Measurements from ENCODE around the gene WIPF3. TPM values are rescaled to one million over a fixed set of nuclear protein-coding genes. Genes with fewer than 3 reads are reported as not detected.
"Not testable (repeated sequence)": the region's sequence is repeated elsewhere in the genome, so short reads cannot be mapped to it uniquely, and the experiment has no call there.

WIPF3 gene
- total RNA-seq, 1 donor from 2014 or later = 4.0 TPM

GRCh38 chr7:29958667-29959358 is 152.5 kb downstream of the WIPF3 start:
- H3K4me1 Mint-ChIP-seq = peaks cover 28% of the 10 kb centered on the region
- TF ChIP-seq CTCF (conservative IDR thresholded peaks at IDR 0.05) = no peak
- H3K36me3 Mint-ChIP-seq (ENCODE audit: low read depth) = peaks cover 25% of the 10 kb centered on the region
- no peak overlapping the region for H3K4me3 Mint-ChIP-seq
- DNase-seq (ENCODE audit: low read depth, low spot score) = no peak
- H3K27ac Mint-ChIP-seq (ENCODE audit: unreplicated experiment) = no peak overlapping the region
- no peaks in the 10 kb centered on the region for H3K27me3 Mint-ChIP-seq (ENCODE audit: low read depth)
- peaks cover 3% of the 10 kb centered on the region for H3K9me3 Mint-ChIP-seq

GRCh38 chr7:29961611-29962010 is 155.3 kb downstream of the WIPF3 start:
- H3K9me3 Mint-ChIP-seq; H3K27ac Mint-ChIP-seq (ENCODE audit: unreplicated experiment); H3K27me3 Mint-ChIP-seq (ENCODE audit: low read depth); H3K4me3 Mint-ChIP-seq; DNase-seq (ENCODE audit: low read depth, low spot score): not testable (repeated sequence)
- peaks cover 23% of the 10 kb centered on the region for H3K36me3 Mint-ChIP-seq (ENCODE audit: low read depth)
- H3K4me1 Mint-ChIP-seq = peaks cover 21% of the 10 kb centered on the region

GRCh38 chr7:29962035-29962434 is 155.7 kb downstream of the WIPF3 start:
- Mint-ChIP-seq H3K4me3 (no peak overlapping the region), H3K4me1 (peaks cover 18% of the 10 kb centered on the region), H3K27me3 (ENCODE audit: low read depth) (no peaks in the 10 kb centered on the region), H3K9me3 (peaks cover 3% of the 10 kb centered on the region), H3K36me3 (ENCODE audit: low read depth) (peaks cover 24% of the 10 kb centered on the region), H3K27ac (ENCODE audit: unreplicated experiment) (no peak overlapping the region)
- no peak for TF ChIP-seq CTCF (conservative IDR thresholded peaks at IDR 0.05)
- DNase-seq (ENCODE audit: low read depth, low spot score) = no peak

GRCh38 chr7:29965030-29965429 is 158.7 kb downstream of the WIPF3 start:
- Mint-ChIP-seq H3K36me3 (ENCODE audit: low read depth) (peaks cover 28% of the 10 kb centered on the region), H3K27me3 (ENCODE audit: low read depth) (no peaks in the 10 kb centered on the region), H3K4me1 (peaks cover 20% of the 10 kb centered on the region), H3K4me3 (no peak overlapping the region), H3K9me3 (no peaks in the 10 kb centered on the region), H3K27ac (ENCODE audit: unreplicated experiment) (peak overlapping the region; percentile 17)
- DNase-seq (ENCODE audit: low read depth, low spot score) = no peak
- TF ChIP-seq CTCF (conservative IDR thresholded peaks at IDR 0.05) = no peak

Other genes with a start within 250 kb of the WIPF3 start
- 0.41 TPM in 1 of 2 replicates, not detected in the other for gene PRR15, start 242.7 kb upstream of the WIPF3 start, total RNA-seq
- gene SCRN1, start 183.3 kb downstream of the WIPF3 start, total RNA-seq = 76.8 and 79.4 TPM in 2 replicates
- 20.3 and 21.3 TPM in 2 replicates for gene FKBP14, start 220.2 kb downstream of the WIPF3 start, total RNA-seq
- 60.1 and 63.3 TPM in 2 replicates for gene PLEKHA8, start 221.9 kb downstream of the WIPF3 start, total RNA-seq